H1 (cell line): ENCODE data around the gene OPCML. TPM values are rescaled to one million over a fixed set of nuclear protein-coding genes. Genes with fewer than 3 reads are reported as not detected.

Experiments used
- CTCF ChIA-PET: fragments of 300-600 bp; sonication (Branson Sonifier 250); formaldehyde crosslinking; loops from one replicate; lab custom pipeline; 2021; ENCODE audit not compliant: partially characterized antibody; lab: Charles Lee
- POLR2A ChIA-PET: fragments of 300-600 bp; sonication (Branson Sonifier 250); formaldehyde crosslinking; loops from one replicate; lab custom pipeline; 2021; ENCODE audit warnings: inconsistent platforms; ENCODE audit not compliant: partially characterized antibody; lab: Charles Lee
- DNase-seq, 2 experiments: peaks; one replicate each; pipeline versions ENCODE4 v3.0.0 to v3.0.0-alpha.2; 2010 to 2022; ENCODE audit warnings: low spot score in 2 of 2, low read depth in 1 of 2, mixed read lengths in 1 of 2
- FAIRE-seq: peaks from 2 replicates; lab custom pipeline; 2011; peaks lifted over from hg19 to GRCh38; lab: Jason Lieb, UNC
- H2AFZ ChIP-seq: 2 replicates; pipeline ENCODE4 v1.8.1; 2012; ENCODE audit warnings: low read length, inconsistent platforms
- H2AK5ac ChIP-seq: 2 replicates; pipeline ENCODE4 v1.6.1; 2013; ENCODE audit warnings: low read depth, low read length
- H2BK120ac ChIP-seq: replicated peaks from 2 replicates; pipeline ENCODE3; 2013; ENCODE audit warnings: low read depth, low read length, inconsistent platforms
- H2BK12ac ChIP-seq: 2 replicates; pipeline ENCODE4 v1.6.1; 2013; ENCODE audit warnings: low read depth, low read length
- H2BK15ac ChIP-seq: 2 replicates; pipeline ENCODE4 v1.6.1; 2013; ENCODE audit warnings: low read length
- H2BK20ac ChIP-seq: 2 replicates; pipeline ENCODE4 v1.6.1; 2013; ENCODE audit warnings: low read length
- H2BK5ac ChIP-seq: 2 replicates; pipeline ENCODE4 v1.6.1; 2013; ENCODE audit warnings: low read depth, low read length
- H3K14ac ChIP-seq: 2 replicates; pipeline ENCODE4 v1.6.1; 2013; ENCODE audit warnings: inconsistent platforms; ENCODE audit not compliant: insufficient read length
- H3K18ac ChIP-seq: 2 replicates; pipeline ENCODE4 v1.6.1; 2013; ENCODE audit warnings: low read length; ENCODE audit errors: extremely low read depth
- H3K23ac ChIP-seq: 2 replicates; pipeline ENCODE4 v1.6.1; 2013; ENCODE audit warnings: inconsistent platforms; ENCODE audit not compliant: insufficient read length
- H3K23me2 ChIP-seq: 2 replicates; pipeline ENCODE4 v1.6.1; 2013; ENCODE audit warnings: low read depth, low read length
- H3K27ac ChIP-seq: 2 replicates; pipeline ENCODE4 v1.6.1; 2011; ENCODE audit warnings: low read depth, low read length, inconsistent platforms
- H3K27me3 ChIP-seq, 4 experiments: replicated peaks in 1 of 4; 1 replicate in 1 of 4; 2 replicates in 3 of 4; pipeline versions ENCODE4 v1.6.1 to v1.8.1; 2011 to 2013; ENCODE audit warnings: low read length in 3 of 4, mild to moderate bottlenecking in 3 of 4, inconsistent platforms in 2 of 4, mixed read lengths in 2 of 4, moderate library complexity in 1 of 4; ENCODE audit not compliant: control insufficient read depth in 3 of 4, insufficient read depth in 3 of 4; ENCODE audit errors: extremely low read depth in 1 of 4
- H3K36me3 ChIP-seq, 4 experiments: 2 replicates each; pipeline versions ENCODE4 v1.6.1 to v1.8.1; 2011 to 2013; ENCODE audit warnings: mild to moderate bottlenecking in 4 of 4, low read length in 3 of 4, moderate library complexity in 2 of 4, control low read depth in 1 of 4, inconsistent platforms in 1 of 4; ENCODE audit not compliant: insufficient read depth in 4 of 4, control insufficient read depth in 2 of 4
- H3K4ac ChIP-seq: replicated peaks from 2 replicates; pipeline ENCODE3; 2013; ENCODE audit warnings: low read length, low read depth, mixed read lengths, inconsistent platforms; ENCODE audit not compliant: insufficient read length
- H3K4me1 ChIP-seq, 4 experiments: replicated peaks in 1 of 4; 1 replicate in 1 of 4; 2 replicates in 3 of 4; pipeline versions ENCODE4 v1.6.1 to v1.8.1; 2011 to 2013; ENCODE audit warnings: low read length in 3 of 4, inconsistent platforms in 2 of 4, mixed read lengths in 1 of 4; ENCODE audit not compliant: insufficient read depth in 4 of 4, control insufficient read depth in 3 of 4
- H3K4me2 ChIP-seq, 2 experiments: 2 replicates each; pipeline versions ENCODE4 v1.6.1 to v1.8.1; 2011 to 2013; ENCODE audit warnings: low read depth in 2 of 2, low read length in 2 of 2, control low read depth in 1 of 2, inconsistent platforms in 1 of 2, mild to moderate bottlenecking in 1 of 2; ENCODE audit not compliant: insufficient read depth in 1 of 2
- H3K4me3 ChIP-seq, 4 experiments: fragments of 200-600, 300-600 bp in 1 of 4; sonication (generic), shearing (Covaris generic), sonication (Bioruptor Twin) in 1 of 4; 2 replicates each; pipeline versions ENCODE4 v1.5.1 to v1.8.1; 2011 to 2016; ENCODE audit warnings: low read length in 4 of 4, low read depth in 3 of 4, control low read depth in 2 of 4, inconsistent platforms in 2 of 4, mild to moderate bottlenecking in 2 of 4, mixed read lengths in 1 of 4, moderate library complexity in 1 of 4; ENCODE audit not compliant: insufficient read depth in 2 of 4; ENCODE audit errors: extremely low read depth in 1 of 4
- H3K56ac ChIP-seq: replicated peaks from 2 replicates; pipeline ENCODE3; 2013; ENCODE audit warnings: low read depth, mild to moderate bottlenecking, mixed read lengths, low read length, inconsistent platforms; ENCODE audit not compliant: insufficient read length
- H3K79me1 ChIP-seq: 2 replicates; pipeline ENCODE4 v1.6.1; 2013; ENCODE audit warnings: low read depth, low read length, control low read depth
- H3K79me2 ChIP-seq, 2 experiments: 2 replicates each; pipeline versions ENCODE4 v1.6.1 to v1.8.1; 2012 to 2013; ENCODE audit warnings: low read length in 2 of 2, mild to moderate bottlenecking in 2 of 2, inconsistent platforms in 1 of 2; ENCODE audit not compliant: insufficient read depth in 2 of 2, control insufficient read depth in 1 of 2
- H3K9ac ChIP-seq, 4 experiments: replicated peaks in 1 of 4; 1 replicate in 1 of 4; 2 replicates in 3 of 4; pipeline versions ENCODE4 v1.6.1 to v1.8.1; 2011 to 2013; ENCODE audit warnings: low read depth in 3 of 4, low read length in 3 of 4, control low read depth in 2 of 4, mild to moderate bottlenecking in 2 of 4, moderate library complexity in 2 of 4, inconsistent platforms in 1 of 4; ENCODE audit errors: extremely low read depth in 1 of 4
- H3K9me3 ChIP-seq, 2 experiments: 2 replicates each; pipeline versions ENCODE4 v1.6.1 to v1.8.1; 2012 to 2013; ENCODE audit warnings: mild to moderate bottlenecking in 2 of 2, moderate library complexity in 2 of 2, control low read depth in 1 of 2, inconsistent platforms in 1 of 2, low read depth in 1 of 2, low read length in 1 of 2, mixed read lengths in 1 of 2; ENCODE audit not compliant: insufficient read depth in 2 of 2
- H4K20me1 ChIP-seq, 2 experiments: replicated peaks in 1 of 2; 2 replicates each; pipeline versions ENCODE3 to v1.8.1; 2011 to 2013; ENCODE audit warnings: inconsistent platforms in 2 of 2, low read length in 2 of 2, mild to moderate bottlenecking in 1 of 2; ENCODE audit not compliant: insufficient read depth in 2 of 2, control insufficient read depth in 1 of 2
- H4K5ac ChIP-seq: 2 replicates; pipeline ENCODE4 v1.6.1; 2013; ENCODE audit warnings: low read length, low read depth, mixed read lengths, inconsistent platforms; ENCODE audit not compliant: insufficient read length
- H4K8ac ChIP-seq: 2 replicates; pipeline ENCODE4 v1.8.0; 2013; ENCODE audit warnings: mild to moderate bottlenecking, moderate library complexity, low read length, inconsistent platforms; ENCODE audit not compliant: insufficient read depth; ENCODE audit errors: extremely low read depth
- H4K91ac ChIP-seq: replicated peaks from 2 replicates; pipeline ENCODE3; 2013; ENCODE audit warnings: low read length, mixed read lengths, inconsistent platforms; ENCODE audit not compliant: insufficient read length
- BRCA1 ChIP-seq: IDR thresholded peaks from 2 replicates; pipeline ENCODE4 v1.6.1; 2012; ENCODE audit warnings: low read depth, low read length, improper control_type of control experiment
- CHD1 ChIP-seq: IDR thresholded peaks from 2 replicates; pipeline ENCODE4 v1.6.1; 2012; ENCODE audit warnings: low read depth, low read length, improper control_type of control experiment
- CTCF ChIP-seq, 3 experiments: IDR thresholded peaks; 1 replicate in 2 of 3; 2 replicates in 1 of 3; pipeline versions ENCODE4 v1.5.1 to v1.6.1; 2011; ENCODE audit warnings: low read length in 3 of 3, mild to moderate bottlenecking in 3 of 3, inconsistent platforms in 2 of 3, low read depth in 1 of 3, moderate library complexity in 1 of 3; ENCODE audit not compliant: insufficient read depth in 1 of 3; ENCODE audit errors: control extremely low read depth in 1 of 3
- GTF2F1 ChIP-seq: IDR thresholded peaks from 2 replicates; pipeline ENCODE4 v1.6.1; 2012; ENCODE audit warnings: low read depth, low read length, improper control_type of control experiment, borderline replicate concordance
- HDAC6 ChIP-seq: IDR thresholded peaks from one replicate; pipeline ENCODE4 v1.7.1; 2012; ENCODE audit warnings: low read depth, mild to moderate bottlenecking, inconsistent platforms, low read length, moderate library complexity
- JUN ChIP-seq: IDR thresholded peaks from 2 replicates; pipeline ENCODE4 v1.6.1; 2011; ENCODE audit warnings: low read depth, mild to moderate bottlenecking, improper control_type of control experiment, low read length
- KDM4A ChIP-seq: IDR thresholded peaks from one replicate; pipeline ENCODE4 v1.7.1; 2012; ENCODE audit warnings: low read depth, mild to moderate bottlenecking, moderate library complexity, low read length, inconsistent platforms; ENCODE audit not compliant: severe bottlenecking
- MAFK ChIP-seq: IDR thresholded peaks from 2 replicates; pipeline ENCODE4 v1.6.1; 2012; ENCODE audit warnings: low read depth, mild to moderate bottlenecking, improper control_type of control experiment, low read length
- RXRA ChIP-seq: IDR thresholded peaks from 2 replicates; pipeline ENCODE4 v1.6.1; 2011; ENCODE audit warnings: low read depth, mild to moderate bottlenecking, low read length, moderate library complexity; ENCODE audit not compliant: insufficient read depth
- SRF ChIP-seq: IDR thresholded peaks from 2 replicates; pipeline ENCODE4 v1.6.1; 2011; ENCODE audit warnings: mild to moderate bottlenecking, low read depth, low read length, moderate library complexity
- TEAD4 ChIP-seq: IDR thresholded peaks from 2 replicates; pipeline ENCODE4 v1.6.1; 2012; ENCODE audit warnings: low read depth, low read length, inconsistent platforms, mixed read lengths
- WGBS, 2 experiments: shearing (Covaris generic) in 1 of 2; methylation state at CpG; one replicate each; pipeline versions ENCODE4 v1.1.6 to v1.1.7; 2013 to 2015; ENCODE audit warnings: low lambda C conversion rate in 2 of 2, mixed read lengths in 2 of 2, inconsistent platforms in 1 of 2, low coverage in 1 of 2, missing lambda C conversion rate in 1 of 2; ENCODE audit not compliant: insufficient replicate concordance in 2 of 2, insufficient coverage in 1 of 2, insufficient read length in 1 of 2; ENCODE audit errors: extremely low coverage in 1 of 2, missing lambda C conversion rate in 1 of 2; 5-methylcytosine and 5-hydroxymethylcytosine counted together
- polyA plus RNA-seq, 7 experiments: library from polyadenylated mRNA; depleted of rRNA in 3 of 7; stranded (reverse) in 5 of 7; unstranded in 2 of 7; fragments of >200 nt in 5 of 7; fragments of 200-250 nt in 2 of 7; gene quantifications; 1 replicate in 5 of 7; 2 replicates in 1 of 7; 4 replicates in 1 of 7; pipeline versions ENCODE4 v1.2.1 to v1.2.3, GENCODE V29; 2011 to 2013; ENCODE audit warnings: missing spikeins in 2 of 7, mixed read lengths in 2 of 7
- total RNA-seq: library from RNA; stranded (reverse); fragmentation: NEBNext Ultra II Directional; extraction: Animal tissue kit (Norgen Biotek cat#: 25700); gene quantifications from 2 replicates; pipeline ENCODE4 v1.2.1, GENCODE V29; 2021

The OPCML gene
- total and polyA plus RNA-seq, 2 of the 8 experiments (the other 6 are each of a cell fraction or from before 2014, with no cell fraction given): 2.3 to 3.1 TPM

- Histone ChIP-seq H2BK5ac (no peak overlapping the region), H2BK12ac (no peak overlapping the region), H3K9me3 (peaks cover 3 to 8% of the 10 kb centered on the region in 2 experiments; a peak in 2 of 4 replicates), H3K79me2 (no peaks in the 10 kb centered on the region), H4K5ac (no peak overlapping the region), H4K91ac (no peak overlapping the region), H3K18ac (no peak overlapping the region), H4K20me1 (no peaks in the 10 kb centered on the region), H3K4me2 (no peak overlapping the region), H3K9ac (no peak overlapping the region), H2BK20ac (no peak overlapping the region), H2BK15ac (no peak overlapping the region), H3K27me3 (no peaks in the 10 kb centered on the region), H2AFZ (no peak overlapping the region), H3K4me1 (no peaks in the 10 kb centered on the region), H3K27ac (no peak overlapping the region), H3K79me1 (no peaks in the 10 kb centered on the region), H3K23ac (no peak overlapping the region), H2BK120ac (no peak overlapping the region), H3K4ac (no peak overlapping the region), H3K14ac (no peak overlapping the region), H3K56ac (no peak overlapping the region), H3K36me3 (no peaks in the 10 kb centered on the region; a peak in 1 of 8 replicates), H3K23me2 (no peaks in the 10 kb centered on the region), H4K8ac (no peak overlapping the region), H3K4me3 (no peak overlapping the region), H2AK5ac (no peak overlapping the region)
- DNase-seq: no peak
- FAIRE-seq: no peak
- ChIA-PET CTCF (interaction anchor here (0.8 kb wide), 1 partner anchor 369 kb away, joined by 3 read pairs; no protein-coding TSS in a partner anchor), POLR2A (no interaction called here)
- WGBS, 2 experiments: 81% methylated on average over 7 of the region's 7 CpGs; no CpG with 5 or more reads in 1 of the 2 experiments
- TF ChIP-seq RXRA (no peak), TEAD4 (no peak), JUN (no peak), CHD1 (no peak), KDM4A (no peak), MAFK (no peak), SRF (no peak), GTF2F1 (no peak), BRCA1 (no peak), CTCF (IDR thresholded peaks at IDR 0.05; ENCODE audit: control extremely low read depth in 1 of 3, insufficient read depth in 1 of 3, low read depth in 1 of 3, low read length in 3 of 3) (no peak), HDAC6 (no peak)
These were observed 850.3 kb downstream of the OPCML start for GRCh38 chr11:132681971-132682370.
